Measurements from ENCODE around the gene HNRNPR.

The HNRNPR gene

DNA sequence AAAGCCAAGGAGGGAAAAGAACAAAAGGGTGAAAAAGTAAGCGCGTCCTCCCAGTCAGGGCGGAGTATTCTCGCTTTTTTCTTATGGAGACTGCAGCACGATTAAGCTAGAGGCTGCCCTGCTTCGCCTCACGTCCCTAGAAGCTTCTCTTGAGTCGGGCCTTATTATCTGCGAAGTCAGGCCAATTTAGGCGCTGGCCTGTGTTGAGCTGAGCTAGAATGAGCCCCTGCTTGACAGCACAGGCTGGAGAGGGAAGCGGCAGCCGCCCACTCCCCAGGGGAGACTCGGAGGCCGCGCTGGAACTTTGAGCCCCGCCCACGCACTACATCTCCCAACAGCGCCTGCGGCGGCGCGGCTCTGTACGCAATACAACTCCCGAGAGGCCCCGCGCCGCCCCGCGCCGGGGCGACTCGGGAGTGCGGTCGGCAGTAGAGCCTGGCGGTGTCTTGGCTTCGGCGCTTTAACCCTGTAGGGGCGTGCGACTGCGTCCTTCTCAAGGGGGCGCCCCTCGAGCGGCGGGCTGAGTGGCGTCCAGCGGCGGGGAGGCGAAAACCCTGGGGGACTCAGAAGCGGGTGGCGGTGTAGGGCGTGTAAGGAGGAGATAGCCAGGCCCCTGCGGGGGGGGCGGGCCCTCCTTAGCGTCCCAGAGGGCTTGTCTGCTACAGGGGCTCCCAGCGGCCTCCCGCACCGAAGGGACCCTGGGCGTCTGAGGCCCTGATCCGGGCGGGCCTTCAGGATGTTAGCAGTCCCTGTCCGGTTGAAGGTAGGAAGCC, 24.7 kb upstream of the HNRNPR start:
- peak; percentile 88 for DNase-seq (ENCODE audit: low spot score)

DNA sequence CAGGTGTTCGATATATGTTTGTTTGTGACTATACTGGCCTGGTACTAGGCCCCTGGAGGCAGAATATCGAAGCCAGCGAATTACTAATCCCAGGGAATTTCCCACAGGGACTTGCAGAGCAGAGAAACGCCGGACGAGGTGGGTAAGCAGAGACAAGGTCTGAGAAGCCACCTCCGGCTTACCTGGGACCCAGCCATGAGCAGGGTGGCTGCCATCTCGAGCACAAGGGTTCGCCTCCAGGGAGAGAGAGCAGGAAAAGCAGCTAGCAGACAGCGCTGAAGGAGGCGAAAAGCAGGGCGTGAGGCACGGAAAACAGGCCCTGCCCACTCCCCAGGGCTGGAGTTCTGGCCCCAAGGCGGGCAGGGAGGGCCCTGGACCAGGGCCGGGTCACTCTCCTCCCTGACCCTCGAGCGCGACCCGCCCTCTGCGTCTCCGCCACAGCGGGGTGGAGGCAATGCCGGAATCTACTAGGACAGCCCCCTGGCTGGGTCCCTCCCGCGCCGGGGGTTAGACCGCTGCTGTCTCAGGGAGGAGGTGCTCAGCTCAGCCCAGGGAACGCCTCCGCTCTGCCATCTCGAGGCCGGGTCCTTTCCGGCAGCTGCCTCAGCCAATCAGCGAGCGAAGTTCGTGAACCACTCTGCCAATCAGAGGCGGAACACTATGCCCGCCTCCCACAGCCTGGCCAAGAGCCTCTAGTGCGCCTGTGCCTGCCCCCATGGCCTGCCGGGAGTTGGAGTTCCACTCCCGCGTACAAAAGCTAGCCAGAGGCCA, 23.9 kb upstream of the HNRNPR start:
- DNase-seq (ENCODE audit: low spot score), result peak; percentile 99

DNA sequence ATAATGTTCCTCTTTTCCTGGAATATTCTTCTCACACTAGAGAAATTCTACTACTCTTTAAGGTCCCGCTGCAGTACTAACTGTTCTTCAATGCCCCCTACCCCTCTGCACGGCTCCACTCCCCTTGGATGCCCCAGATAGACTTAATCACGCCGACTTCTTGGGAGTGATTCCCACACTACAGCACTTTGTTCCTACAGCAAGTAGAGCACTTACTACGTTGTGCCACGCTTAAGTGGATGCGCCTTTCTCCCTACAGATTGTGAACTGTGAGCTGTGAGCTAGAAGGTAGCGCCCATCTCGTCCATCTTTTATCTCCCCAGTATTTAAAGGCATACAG, 23.3 kb upstream of the HNRNPR start:
- no peak for DNase-seq (ENCODE audit: low spot score)

DNA sequence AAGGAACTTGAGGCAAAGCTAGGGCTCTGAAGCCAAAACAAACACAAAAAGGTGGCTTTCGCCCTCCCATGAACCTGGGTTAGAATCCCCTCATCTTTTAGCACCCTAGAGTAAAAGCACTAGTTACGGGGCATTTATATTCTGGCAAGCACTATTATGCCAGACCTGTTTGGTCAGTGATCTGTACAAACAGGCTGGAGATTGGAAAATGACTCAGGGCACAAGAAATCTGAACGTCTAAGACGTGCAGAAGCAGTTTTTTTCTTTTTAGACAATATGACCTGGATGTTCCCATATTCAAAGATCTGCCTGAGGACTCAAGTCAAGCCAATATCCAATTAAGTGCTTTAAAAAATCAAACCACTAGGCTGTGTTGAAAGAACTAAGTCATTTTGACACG, 22.5 kb upstream of the HNRNPR start:
- no peak for DNase-seq (ENCODE audit: low spot score)

DNA sequence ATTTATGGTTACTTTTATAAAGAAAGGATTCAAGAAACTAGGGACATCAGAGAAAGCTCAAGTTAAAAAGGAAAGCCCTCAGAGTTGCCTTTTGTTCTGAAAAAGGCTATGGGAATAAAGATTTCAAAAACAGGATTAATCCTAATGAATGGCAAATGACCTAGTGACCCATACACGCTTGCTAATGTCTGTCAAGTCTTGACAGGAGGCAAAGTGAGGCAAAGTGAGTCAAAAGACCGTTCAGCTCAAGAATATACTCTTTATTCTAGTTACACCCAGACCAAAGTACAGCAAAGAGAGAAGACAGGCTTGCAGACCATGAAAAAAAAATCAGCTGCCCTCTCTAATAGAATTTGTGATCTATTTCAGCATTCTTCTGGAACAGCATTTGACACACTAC, 22.1 kb upstream of the HNRNPR start:
- DNase-seq (ENCODE audit: low spot score), result no peak

DNA sequence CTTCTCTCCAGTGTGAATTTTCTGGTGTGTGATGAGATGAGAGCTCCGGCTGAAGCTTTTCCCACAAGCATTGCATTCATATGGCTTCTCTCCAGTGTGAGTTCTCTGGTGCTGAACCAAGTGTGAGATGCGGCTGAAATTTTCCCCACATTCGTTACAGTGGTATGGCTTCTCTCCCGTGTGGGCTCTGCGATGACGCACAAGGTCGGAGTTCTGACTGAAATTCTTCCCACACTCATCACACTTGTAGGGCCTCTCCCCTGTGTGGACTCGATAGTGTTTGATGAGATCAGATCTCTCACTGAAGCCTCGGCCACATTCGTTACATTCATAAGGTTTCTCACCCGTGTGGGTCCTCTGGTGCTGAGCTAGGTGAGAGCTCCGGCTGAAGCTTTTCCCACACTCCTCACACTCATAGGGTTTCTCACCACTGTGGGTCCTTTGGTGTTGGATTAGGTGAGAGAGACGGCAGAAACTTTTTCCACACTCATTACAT, 18.2 kb upstream of the HNRNPR start:
- DNase-seq (ENCODE audit: low spot score), result no peak

DNA sequence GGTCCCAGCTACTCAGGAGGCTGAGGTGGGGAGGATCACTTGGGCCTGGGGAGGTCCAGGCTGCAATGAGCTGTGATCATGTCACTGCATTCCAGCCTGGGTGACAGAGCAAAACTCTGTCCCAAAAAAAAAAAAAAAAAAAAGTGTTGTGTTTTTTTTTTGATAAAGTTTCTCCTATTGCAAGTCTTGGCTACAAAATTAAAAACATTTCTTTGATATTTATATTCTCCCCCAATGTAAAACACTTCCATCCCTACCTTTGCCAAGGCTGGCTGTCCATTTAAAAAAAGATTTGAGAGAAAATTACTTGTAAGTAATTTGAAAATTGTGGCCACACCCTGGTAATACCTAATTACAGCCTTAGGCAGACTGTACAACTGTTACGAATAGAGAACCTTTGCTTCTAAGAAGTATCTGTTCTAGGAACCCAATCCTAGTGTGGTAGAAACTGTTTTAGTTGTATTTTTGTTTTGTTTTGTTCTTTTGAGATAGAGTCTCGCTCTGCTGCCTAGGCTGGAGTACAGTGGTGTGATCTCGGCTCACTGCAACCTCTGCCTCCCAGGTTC, 14.3 kb upstream of the HNRNPR start:
- no peak for DNase-seq (ENCODE audit: low spot score)

DNA sequence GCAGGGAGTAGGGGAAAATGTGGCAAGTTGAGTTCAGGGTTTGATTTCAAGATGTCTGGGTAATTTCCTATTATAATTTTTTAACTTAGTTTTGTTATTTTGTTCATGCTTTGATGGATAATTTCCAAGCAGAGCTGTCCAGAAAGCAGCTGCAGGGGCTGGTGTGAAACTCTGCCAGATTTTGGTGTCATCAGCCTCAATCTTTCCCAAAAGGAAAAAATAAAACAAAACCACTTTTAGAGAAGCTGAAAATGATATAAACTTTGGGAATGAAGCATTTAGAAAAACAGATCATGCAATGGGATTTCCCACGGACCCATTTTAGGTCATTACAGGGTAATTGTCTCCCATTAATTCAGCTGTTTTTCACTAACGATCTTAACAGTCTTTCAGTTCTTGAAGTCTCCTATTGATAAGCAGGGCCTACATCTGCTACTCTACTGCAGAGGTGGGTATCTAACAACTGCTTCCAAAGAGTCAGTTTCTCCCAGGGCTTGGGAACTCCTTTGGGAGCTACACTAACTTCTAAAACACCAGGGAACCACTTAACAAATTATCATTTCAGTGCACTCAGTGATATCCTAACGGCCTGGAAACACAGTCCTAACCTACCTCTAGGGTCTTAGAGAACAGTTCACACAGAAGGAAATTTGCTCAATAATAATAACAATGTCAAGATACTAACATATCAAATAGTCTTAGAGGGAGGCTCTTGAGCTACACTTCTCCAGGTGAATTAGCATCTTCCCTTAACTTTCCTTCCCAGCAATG, 13.2 kb upstream of the HNRNPR start:
- DNase-seq (ENCODE audit: low spot score), result no peak

DNA sequence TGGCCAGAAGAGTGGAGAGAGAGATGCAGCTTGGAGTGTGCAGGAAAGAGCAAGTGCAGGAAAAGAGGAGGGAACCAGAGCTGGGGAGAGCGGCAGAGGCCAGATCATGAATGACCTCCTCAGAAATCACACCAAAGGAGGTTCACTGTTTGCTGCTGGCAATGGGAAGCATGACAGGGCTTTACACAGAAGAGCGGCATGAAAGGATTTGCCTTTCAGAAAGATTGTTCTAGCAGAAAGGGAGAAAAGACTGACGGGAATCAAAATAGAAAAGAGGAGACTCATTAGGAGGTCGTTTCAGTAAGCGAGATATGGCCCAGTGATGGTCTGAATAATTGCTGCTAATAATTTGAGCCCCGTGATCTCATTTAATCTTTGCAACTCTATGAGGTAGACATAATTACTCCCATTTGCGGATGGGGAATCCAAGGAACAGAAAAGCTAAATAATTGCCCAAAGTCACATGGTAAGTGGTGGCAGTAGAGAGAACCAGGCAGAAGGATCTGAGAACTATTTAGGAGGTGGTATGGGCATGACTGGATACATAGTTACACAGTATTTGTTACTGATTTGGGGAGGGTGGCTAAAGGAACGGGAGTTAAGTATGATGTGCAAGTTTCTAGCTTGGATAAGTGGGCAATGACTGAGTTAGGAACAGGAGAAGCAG, 12.5 kb upstream of the HNRNPR start:
- no peak for DNase-seq (ENCODE audit: low spot score)

DNA sequence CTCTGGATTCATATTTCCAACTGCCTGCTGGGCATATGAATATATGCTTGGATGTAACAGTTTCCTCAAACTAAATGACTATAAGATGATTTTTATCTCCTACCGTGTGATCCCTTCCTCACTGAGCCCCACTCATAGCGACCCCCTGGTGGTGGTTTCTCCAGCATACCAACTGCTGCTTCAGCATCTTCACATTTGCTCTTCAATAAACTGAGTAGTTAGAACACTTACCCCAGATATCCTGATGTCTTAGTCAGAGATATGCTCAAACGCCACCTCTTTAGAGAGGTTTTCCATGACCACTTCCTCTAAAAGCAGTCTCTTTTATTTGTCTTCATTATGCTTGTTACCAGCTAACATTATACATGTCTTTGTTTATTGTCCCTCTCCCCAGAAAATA, 10.2 kb upstream of the HNRNPR start:
- no peak for DNase-seq (ENCODE audit: low spot score)

DNA sequence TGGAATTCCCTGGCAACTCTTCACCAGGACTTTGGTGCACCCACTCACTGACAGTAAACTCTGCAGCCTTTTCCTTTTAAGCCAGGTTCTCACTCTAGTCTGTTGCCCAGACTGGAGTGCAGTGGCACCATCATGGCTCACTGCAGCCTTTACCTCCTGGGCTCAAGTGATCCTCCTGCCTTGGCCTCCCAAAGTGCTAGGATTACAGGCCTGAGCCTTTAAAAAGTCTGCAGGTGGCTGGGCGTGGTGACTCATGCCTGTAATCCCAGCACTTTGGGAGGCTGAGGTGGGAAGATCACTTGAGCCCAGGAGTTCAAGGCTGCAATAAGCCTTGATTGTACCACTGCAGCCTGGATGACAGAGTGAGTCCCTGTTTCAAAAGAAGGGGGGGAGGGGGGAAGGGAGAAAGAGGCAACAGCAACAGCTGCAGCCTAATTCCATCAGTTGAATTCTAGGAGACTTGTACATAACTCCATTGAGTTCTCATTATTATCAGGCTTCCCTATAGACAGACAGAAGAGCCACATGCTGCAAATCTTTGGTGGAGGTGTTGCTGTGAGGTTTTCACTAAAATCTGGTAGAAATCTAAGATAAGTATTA, 8.1 kb upstream of the HNRNPR start:
- DNase-seq (ENCODE audit: low spot score), result no peak

DNA sequence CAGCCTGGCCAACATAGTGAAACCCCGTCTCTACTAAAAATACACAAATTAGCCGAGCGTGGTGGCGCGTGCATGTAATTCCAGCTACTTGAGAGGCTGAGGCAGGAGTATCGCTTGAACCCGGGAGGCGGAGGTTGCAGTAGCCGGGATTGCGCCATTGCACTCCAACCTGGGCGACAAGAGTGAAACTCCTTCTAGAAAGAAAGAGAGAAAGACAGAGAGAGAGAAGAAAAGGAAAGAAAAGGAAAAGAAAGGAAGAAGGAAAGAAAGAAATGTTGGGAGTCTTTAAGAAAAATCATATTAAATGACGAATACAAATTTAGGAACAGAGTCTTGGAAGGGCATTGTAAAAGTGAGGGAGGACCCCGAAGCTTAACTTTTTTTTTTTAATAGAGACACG, 1.8 kb upstream of the HNRNPR start:
- DNase-seq (ENCODE audit: low spot score), result no peak

DNA sequence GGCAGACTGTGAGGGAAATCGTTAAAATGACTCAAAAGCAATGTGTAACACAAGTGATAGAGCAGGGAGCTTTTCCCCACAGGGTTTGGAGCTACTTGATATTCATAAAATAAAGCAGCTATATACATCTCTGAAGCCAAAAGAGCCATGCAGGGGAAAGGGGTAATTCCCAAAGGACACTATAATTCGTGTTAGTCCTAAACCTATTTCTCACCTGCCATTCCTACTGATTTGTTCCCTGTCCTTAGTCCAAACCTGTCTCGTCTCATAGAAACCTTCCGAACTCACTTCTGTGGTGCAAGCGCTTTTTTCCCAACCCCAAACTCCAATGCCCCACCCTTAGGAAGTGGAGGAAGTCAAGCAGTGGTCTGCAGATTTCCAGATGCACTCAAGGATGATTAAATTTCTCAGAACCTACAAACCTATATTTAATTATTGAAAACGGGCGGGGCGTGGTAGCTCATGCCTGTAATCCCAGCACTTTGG, 946 bp upstream of the HNRNPR start:
- DNase-seq (ENCODE audit: low spot score), result peak; percentile 12

DNA sequence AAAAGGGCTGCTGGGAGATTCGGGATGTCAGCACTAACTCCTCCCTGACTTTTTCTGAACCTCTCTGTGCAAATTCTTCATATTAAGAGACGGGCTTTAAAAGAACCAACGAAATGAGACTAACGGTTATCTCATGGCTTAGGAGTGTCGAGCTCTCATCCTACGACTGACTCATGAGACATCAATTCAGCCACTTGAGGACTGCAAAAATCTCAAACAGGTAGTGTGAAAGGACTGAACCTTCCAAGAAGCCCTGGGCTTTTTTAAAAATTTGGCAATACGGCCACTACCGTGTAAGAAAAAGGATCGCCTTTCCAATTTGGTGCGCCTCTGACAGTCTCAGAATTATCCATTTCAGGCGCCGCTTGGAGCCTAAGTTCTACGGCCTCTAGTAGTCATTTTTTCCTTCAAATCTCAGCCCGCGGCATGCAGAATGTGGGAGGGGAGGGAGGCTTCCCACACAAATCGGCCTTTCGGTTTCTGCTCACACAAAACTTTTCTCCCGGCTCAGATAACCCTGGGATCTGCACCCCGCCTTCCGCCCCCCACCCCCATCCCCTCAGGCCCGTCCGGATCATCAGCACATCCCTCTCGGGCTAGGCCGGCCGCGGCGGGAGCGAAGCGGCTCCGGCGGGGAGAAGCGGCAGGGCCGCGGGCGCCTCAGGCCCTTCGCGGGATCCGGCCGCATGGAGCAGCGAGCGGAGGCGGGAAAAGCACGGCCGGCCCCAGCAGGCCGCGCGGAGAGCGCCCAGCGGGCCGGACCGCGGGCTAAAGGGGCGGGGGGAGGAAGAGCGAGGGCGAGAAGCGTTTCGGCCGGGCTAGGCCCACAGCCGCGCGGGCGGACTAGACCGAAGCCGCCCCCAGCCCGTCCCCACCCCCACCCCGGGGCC, 618 bp downstream of the HNRNPR start:
- DNase-seq (ENCODE audit: low spot score), result peak; percentile 46

DNA sequence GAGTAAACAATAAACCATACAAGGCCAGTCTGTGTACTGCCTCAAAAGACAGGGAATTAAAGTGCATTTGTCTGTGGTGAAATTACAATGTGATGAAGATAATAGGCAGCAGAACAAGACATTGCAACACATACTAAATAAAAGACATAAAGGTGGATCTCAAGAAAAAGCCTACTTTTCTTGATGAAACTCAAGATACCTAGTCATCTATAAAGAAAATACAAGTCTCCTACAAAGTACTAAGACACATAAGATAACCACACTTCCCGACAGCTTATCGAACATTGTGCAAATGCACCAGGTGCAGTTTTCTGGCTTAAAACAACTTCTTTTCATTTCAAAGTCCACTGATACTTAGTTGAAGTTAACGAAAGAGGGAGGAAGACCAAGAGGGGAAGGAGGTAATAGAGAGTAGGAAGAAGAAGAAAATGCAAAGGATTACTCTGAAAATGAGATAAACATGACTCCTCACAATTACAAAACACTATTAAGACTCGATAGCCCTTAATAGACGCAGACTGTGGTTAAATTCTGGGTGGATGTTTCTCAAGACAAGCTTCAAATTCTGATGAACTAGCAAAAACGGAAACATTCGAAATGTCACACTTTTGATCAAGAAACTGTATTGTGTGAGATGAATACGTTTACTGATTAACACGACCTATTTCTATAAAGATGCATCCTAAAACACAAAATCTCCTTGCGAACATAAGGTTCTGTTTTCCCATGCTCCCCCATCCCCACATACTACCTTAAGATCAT, 2.0 kb downstream of the HNRNPR start:
- no peak for DNase-seq (ENCODE audit: low spot score)

DNA sequence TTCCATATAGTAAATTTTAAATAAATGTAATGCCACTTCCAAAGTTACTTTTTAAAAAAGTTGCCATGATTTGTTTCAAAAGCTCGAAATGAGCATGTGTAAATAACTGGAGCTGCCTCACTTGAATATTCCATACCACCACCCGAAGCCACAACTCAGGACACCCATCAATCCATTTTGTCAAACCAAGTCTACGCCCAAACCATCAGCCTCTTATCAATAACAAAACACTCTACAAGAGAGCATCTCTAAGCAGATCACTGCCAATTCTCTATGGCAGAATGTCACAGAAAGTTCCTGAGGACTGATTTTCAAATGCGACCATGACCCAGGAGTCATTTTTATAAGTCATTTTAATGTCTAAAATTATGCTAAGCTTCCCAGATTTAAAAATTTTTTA, 4.5 kb downstream of the HNRNPR start:
- DNase-seq (ENCODE audit: low spot score), result no peak

DNA sequence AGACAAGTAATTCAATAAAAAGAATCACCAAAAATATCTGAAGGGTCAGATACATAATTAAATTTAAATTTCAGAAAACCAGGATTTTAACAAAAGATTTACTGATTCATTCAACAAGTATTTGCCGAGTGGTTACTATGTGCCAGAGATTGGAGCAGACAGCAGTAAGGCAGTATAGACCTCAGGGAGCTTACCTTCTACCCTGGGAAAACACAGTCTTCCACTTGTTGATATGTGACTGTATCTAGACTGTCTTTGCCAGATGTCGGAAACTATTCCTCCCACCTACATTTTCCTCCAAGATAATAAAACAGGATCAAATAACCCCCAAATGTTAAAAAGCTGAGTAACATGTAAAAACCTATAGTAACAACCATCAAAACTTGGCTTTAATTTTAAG, 6.2 kb downstream of the HNRNPR start:
- DNase-seq (ENCODE audit: low spot score), result no peak

DNA sequence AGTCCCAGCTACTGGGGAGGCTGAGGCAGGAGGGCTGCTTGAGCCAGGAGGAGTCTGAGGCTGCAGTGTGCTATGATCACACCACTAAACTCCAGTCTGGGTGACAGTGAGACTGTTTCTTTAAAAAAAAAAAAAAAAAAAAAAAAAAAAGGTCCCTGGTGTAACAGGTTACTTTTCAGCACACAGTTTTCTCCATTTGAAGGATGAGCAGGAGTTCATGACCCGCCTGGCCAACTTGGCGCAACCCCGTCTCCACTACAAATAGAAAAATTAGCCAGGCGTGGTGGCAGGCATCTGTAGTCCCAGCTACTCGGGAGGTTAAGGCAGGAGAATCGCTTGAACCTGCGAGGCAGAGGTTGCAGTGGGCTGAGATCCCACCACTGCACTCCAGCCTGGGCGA, 12.4 kb downstream of the HNRNPR start:
- DNase-seq (ENCODE audit: low spot score), result no peak

DNA sequence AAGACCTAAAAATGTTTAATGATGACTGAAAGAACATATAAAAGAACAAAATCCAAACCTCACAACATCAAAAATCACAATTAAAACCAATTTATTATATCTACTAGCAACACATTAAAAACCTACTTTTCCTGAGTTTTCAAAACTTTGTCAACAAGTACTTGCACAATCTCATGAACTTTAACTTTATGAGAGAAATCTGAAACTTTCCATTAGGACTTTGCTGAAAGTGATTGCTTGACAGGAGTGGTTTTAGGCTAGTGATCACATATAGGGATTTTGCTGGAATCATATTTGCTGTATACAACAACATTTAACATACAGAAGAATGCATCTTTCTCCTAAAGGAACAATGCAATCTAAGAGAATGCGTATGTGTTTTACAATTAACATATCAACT, 13.2 kb downstream of the HNRNPR start:
- DNase-seq (ENCODE audit: low spot score), result no peak

DNA sequence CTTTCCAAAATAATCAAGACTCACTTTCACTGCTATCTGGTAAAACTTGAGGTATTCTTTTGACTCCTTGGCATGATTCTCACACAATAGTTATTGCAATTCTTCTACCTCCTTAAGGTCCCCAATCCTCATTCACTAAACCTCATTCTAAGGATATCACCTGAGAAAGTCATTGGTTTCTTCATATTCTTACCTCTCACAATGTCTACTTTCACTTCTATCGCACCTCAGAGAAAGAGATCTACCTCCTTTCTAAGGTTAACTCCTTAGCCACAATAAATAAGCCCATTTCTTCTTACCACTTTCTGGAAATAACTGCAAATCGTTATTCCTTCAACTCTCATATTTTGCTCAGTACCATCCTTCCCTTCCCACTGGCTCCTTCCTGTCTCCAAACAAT, 18.7 kb downstream of the HNRNPR start:
- no peak for DNase-seq (ENCODE audit: low spot score)
